Loucy (cell line): ENCODE measurements around the gene PBX1.

ENCODE experiments used
- EZH2phosphoT487 ChIP-seq: fragments of 200-600 bp; IDR thresholded peaks from 2 replicates; pipeline ENCODE4 v1.6.1; 2018; ENCODE audit warnings: antibody characterized with exemption, mild to moderate bottlenecking, moderate library complexity, borderline replicate concordance
- TF ChIP-seq, protein P1 (sequence below): fragments of 200-600 bp; sonication (generic); conservative IDR thresholded peaks from 2 replicates; pipeline ENCODE4 v1.5.1; 2014; ENCODE audit warnings: mild to moderate bottlenecking, antibody characterized with exemption, low read length

DNA sequence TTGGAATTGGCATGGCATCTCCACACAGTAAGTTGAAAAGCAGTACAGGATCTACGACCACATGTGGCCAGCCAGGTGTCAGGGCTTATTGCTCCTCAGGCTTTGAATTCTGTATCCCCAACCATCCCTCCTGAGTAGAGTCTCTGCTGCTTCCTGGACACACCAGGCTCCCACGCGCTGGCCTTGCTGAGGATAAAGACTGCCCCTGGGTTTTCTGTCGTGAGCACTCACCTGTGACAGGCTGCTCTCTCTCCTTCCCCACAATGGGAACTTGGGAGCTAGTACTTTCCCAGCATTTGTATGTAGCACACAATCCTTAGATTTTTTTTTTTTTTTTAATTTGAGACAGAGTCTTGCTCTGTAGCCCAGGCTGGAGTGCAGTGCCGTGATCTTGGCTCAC, 33.6 kb downstream of the PBX1 start:
- TF ChIP-seq, protein P1, sequence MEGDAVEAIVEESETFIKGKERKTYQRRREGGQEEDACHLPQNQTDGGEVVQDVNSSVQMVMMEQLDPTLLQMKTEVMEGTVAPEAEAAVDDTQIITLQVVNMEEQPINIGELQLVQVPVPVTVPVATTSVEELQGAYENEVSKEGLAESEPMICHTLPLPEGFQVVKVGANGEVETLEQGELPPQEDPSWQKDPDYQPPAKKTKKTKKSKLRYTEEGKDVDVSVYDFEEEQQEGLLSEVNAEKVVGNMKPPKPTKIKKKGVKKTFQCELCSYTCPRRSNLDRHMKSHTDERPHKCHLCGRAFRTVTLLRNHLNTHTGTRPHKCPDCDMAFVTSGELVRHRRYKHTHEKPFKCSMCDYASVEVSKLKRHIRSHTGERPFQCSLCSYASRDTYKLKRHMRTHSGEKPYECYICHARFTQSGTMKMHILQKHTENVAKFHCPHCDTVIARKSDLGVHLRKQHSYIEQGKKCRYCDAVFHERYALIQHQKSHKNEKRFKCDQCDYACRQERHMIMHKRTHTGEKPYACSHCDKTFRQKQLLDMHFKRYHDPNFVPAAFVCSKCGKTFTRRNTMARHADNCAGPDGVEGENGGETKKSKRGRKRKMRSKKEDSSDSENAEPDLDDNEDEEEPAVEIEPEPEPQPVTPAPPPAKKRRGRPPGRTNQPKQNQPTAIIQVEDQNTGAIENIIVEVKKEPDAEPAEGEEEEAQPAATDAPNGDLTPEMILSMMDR: no peak
- TF ChIP-seq EZH2phosphoT487: no peak
